ENCODE data around the gene VMA21. TPM values are rescaled to one million over a fixed set of nuclear protein-coding genes. Genes with fewer than 3 reads are reported as not detected.

Gene VMA21
- 10 to 100 TPM; 21.2 to 25.2 TPM for total RNA-seq

DNA sequence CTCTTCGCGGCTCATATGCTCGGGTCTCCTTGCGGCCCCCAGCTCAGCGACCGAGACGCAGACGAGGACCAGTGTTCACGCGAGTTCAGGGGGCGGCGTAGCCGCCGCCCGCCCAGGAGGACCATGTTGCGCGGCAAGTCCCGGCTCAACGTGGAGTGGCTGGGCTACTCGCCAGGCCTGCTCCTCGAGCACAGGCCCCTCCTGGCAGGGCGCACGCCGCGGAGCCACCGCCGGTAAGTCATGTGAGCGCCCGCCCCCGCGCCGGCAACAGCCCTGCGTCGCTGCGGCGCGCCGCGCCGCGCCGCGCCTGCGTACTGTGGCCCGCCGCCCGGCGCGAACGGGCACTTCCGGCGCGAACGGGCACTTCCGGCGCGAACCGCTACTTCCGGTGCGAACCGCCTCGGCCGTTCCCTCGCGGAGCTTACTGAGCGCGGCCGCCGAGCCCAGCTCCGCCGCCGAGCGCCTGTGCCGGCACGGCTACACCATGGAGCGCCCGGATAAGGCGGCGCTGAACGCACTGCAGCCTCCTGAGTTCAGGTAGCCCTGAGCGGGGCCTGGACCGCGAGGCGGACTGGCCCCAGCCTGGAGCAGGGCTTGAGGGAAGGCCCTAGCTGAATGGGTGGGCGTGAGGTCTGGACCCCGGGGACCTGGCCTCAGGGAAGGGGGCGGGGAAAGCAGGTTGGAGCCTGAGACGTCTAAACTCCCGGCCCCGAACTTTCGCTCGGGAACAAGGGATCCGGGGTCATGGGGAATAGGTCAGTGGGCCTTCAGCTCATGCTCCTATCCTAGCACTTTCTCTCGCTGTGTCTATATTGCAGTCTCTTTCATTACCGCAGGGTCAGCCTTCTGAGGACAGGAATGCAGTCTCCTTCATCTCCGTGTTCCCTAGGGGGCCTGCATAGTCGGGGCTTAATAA lies at the start of gene VMA21:
Gene VMA21 (plus strand): TSS at position 382 of the 916 bp plus-strand sequence. CDS start 103 bp downstream, at position 485.
- H3K27ac Mint-ChIP-seq, result peak within 1 kb of the TSS; percentile 91 to 93
- no peaks in the 10 kb centered on the region for H3K27me3 Mint-ChIP-seq
- DNase-seq (ENCODE audit: low spot score) (peak; percentile 87), ATAC-seq (peak; percentile 93)
- H3K9me3 Mint-ChIP-seq, result no peaks in the 10 kb centered on the region
- peaks cover 38% of the 10 kb centered on the region in 2 donors for H3K4me1 Mint-ChIP-seq (ENCODE audit: low read depth in 2 of 2)
- peak within 1 kb of the TSS; percentile 94 for H3K4me3 Mint-ChIP-seq
- H3K36me3 Mint-ChIP-seq, result no peaks in the 10 kb centered on the region

- no peak overlapping the region for H3K4me3 Mint-ChIP-seq
- ATAC-seq (no peak), DNase-seq (ENCODE audit: low spot score) (no peak)
- H3K27ac Mint-ChIP-seq, result no peak overlapping the region
- no peaks in the 10 kb centered on the region for H3K36me3 Mint-ChIP-seq
- H3K9me3 Mint-ChIP-seq, result no peaks in the 10 kb centered on the region
- peaks cover 0 to 4% of the 10 kb centered on the region in 2 donors for H3K4me1 Mint-ChIP-seq (ENCODE audit: low read depth in 2 of 2)
- H3K27me3 Mint-ChIP-seq, result peaks cover 14 to 36% of the 10 kb centered on the region in 2 donors
These were observed 37.7 kb upstream of the VMA21 start for GRCh38 chrX:151359341-151359740.

DNA sequence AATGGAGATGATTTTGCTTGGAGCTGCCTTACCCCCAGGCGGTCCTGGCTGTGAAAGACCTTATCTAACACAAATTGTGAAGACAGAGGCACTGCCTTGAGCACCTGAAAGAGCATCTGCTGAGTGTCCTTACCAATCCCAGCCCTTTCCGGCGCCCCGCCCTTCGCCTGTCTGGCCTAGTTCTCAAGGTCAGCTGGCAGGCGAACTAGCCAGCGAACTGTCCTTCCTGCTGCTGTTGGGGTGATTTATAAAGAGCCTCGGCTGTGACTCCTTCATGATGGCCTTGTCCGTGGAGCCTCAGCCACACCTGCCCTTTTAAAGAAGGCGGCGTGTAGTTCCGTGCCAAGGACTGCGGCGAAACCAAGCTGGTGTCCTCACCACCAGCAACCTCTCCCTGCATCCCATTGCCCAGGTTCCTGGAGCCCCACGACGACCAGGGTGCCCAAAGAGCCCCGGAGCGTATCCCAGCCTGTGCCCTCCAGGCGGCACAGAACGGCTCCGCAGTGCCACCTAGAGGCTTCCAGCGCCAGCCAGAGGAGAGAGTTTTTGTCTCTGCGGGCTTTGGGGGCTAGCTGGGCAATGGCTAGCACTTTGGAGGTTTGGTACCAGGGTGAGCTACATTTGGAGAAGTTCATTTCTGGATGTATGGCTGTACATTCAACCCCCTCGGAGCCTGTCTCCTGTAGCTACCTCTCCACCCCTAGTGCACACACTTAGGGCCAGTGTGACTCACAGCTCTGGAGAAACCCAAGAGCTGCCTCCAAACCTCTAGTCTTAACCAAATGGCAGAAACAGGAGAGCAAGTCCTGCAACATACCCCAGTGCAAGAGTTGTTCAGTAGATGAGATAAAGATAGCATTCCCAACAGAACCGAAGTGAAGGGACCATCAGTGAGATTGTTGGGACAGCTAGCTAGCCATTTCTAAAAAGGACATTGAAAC lies 36.8 kb upstream of the VMA21 start:
- ATAC-seq (peak; percentile 53 to 74), DNase-seq (ENCODE audit: low spot score) (no peak)
- Mint-ChIP-seq H3K27me3 (peaks cover 10 to 32% of the 10 kb centered on the region in 2 donors), H3K27ac (no peak overlapping the region), H3K36me3 (no peaks in the 10 kb centered on the region), H3K4me3 (no peak overlapping the region), H3K9me3 (no peaks in the 10 kb centered on the region), H3K4me1 (ENCODE audit: low read depth in 2 of 2) (peaks cover 0 to 4% of the 10 kb centered on the region in 2 donors)

GRCh38 chrX:151363316-151363715 lies 33.7 kb upstream of the VMA21 start:
- Mint-ChIP-seq H3K4me3 (no peak overlapping the region), H3K36me3 (peaks cover 5% of the 10 kb centered on the region), H3K4me1 (ENCODE audit: low read depth in 2 of 2) (peaks cover 0 to 4% of the 10 kb centered on the region in 2 donors), H3K27me3 (peaks cover 9 to 28% of the 10 kb centered on the region in 2 donors), H3K27ac (no peak overlapping the region), H3K9me3 (no peaks in the 10 kb centered on the region)
- DNase-seq (ENCODE audit: low spot score), result no peak
- ATAC-seq, result no peak

DNA sequence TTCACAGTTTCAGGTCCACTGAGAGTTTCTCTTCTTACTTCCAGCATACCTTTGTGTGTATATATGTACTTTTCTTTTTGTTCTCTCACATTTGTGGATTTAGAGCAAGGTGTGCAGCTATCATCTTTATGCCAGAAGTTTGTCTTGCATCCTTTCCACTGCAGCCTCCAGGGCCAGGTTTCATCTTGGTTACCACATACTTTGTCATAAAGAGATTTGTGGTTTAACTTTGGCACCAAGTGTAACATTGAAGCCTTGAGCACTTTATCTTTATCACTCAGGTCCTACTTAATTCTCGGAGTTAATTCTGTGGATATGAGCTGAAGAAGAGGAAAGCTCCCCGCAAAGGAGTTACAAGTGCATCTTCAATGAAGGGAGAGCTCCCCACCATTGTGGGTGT lies 31.4 kb upstream of the VMA21 start:
- Mint-ChIP-seq H3K36me3 (peaks cover 10% of the 10 kb centered on the region), H3K27ac (no peak overlapping the region), H3K9me3 (no peaks in the 10 kb centered on the region), H3K4me1 (ENCODE audit: low read depth in 2 of 2) (peaks cover 0 to 4% of the 10 kb centered on the region in 2 donors), H3K4me3 (no peak overlapping the region), H3K27me3 (peaks cover 17 to 25% of the 10 kb centered on the region in 2 donors)
- no peak for DNase-seq (ENCODE audit: low spot score)
- ATAC-seq, result peak in 1 of 2 donors; percentile 54

DNA sequence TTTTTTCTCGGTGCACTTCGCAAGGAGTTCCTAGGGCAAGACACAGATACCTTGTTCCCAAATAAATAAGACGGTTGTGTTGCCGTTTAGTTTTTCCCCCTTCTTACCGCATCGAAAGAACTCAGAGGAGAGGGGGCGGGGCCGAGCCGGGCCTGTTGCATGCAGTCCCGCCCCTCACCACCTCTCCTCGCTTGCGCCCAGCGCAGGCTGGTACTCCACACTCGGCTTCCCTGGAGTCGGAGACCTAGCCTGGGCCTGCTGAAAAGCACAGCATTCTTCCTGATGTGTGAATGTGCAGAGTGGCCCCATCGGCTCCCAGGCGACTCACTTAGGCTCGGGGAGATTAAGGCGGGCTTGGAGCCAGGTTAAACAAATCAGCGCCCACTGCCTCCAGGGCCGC lies 26.1 kb upstream of the VMA21 start:
- Mint-ChIP-seq H3K4me1 (ENCODE audit: low read depth in 2 of 2) (no peaks in the 10 kb centered on the region), H3K27me3 (peaks cover 17 to 25% of the 10 kb centered on the region in 2 donors), H3K9me3 (no peaks in the 10 kb centered on the region), H3K27ac (no peak overlapping the region), H3K4me3 (no peak overlapping the region), H3K36me3 (peaks cover 10% of the 10 kb centered on the region)
- no peak for ATAC-seq
- DNase-seq (ENCODE audit: low spot score), result no peak

GRCh38 chrX:151384807-151385206 lies 12.2 kb upstream of the VMA21 start:
- Mint-ChIP-seq H3K9me3 (no peaks in the 10 kb centered on the region), H3K4me3 (no peak overlapping the region), H3K36me3 (no peaks in the 10 kb centered on the region), H3K27me3 (peaks cover 0 to 9% of the 10 kb centered on the region in 2 donors), H3K27ac (no peak overlapping the region), H3K4me1 (ENCODE audit: low read depth in 2 of 2) (peaks cover 0 to 7% of the 10 kb centered on the region in 2 donors)
- no peak for ATAC-seq
- no peak for DNase-seq (ENCODE audit: low spot score)

DNA sequence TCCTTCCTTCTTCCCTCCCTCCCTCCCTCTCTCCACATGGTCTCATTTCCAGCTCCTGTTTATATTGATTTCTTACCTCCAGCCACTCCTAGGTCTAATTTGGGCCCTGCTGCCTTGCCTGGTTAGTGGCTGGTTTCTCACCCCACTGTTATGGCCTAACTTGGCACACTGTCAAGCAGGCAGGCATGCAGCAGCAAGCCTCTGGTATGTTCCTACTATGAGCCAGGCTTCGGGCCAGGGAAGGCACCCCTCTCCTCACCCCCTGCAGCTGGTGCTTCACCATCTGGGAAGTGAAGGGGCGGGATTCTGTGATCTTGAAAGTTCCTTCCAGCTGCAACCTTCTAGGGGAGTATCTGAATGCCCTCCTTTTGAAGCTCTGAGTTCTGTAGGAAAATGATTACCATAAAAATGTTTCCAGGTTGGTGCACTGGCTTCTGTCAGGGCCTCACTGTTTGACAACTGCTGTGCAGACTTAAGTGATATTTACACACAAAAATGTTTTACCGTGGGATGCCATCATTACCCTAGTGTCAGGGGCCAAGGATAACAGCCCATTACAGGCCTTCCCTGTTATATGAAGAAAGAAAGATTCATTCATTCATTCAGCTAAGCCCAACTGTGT lies 10.1 kb upstream of the VMA21 start:
- DNase-seq (ENCODE audit: low spot score), result no peak
- Mint-ChIP-seq H3K9me3 (no peaks in the 10 kb centered on the region), H3K36me3 (no peaks in the 10 kb centered on the region), H3K4me1 (ENCODE audit: low read depth in 2 of 2) (peaks cover 0 to 4% of the 10 kb centered on the region in 2 donors), H3K27me3 (peaks cover 0 to 6% of the 10 kb centered on the region in 2 donors), H3K27ac (no peak overlapping the region), H3K4me3 (no peak overlapping the region)
- ATAC-seq, result no peak

- Mint-ChIP-seq H3K27ac (no peak overlapping the region), H3K36me3 (no peaks in the 10 kb centered on the region), H3K4me1 (ENCODE audit: low read depth in 2 of 2) (peaks cover 8 to 20% of the 10 kb centered on the region in 2 donors), H3K9me3 (no peaks in the 10 kb centered on the region), H3K4me3 (no peak overlapping the region), H3K27me3 (no peaks in the 10 kb centered on the region)
- ATAC-seq (no peak), DNase-seq (ENCODE audit: low spot score) (no peak)
These were observed 5.3 kb upstream of the VMA21 start for GRCh38 chrX:151391722-151392121.

- ATAC-seq, result peak in 1 of 2 donors; percentile 54
- H3K4me3 Mint-ChIP-seq, result no peak overlapping the region
- peak overlapping the region; percentile 60 to 68 for H3K27ac Mint-ChIP-seq
- no peak for DNase-seq (ENCODE audit: low spot score)
- peaks cover 12 to 26% of the 10 kb centered on the region in 2 donors for H3K4me1 Mint-ChIP-seq (ENCODE audit: low read depth in 2 of 2)
- no peaks in the 10 kb centered on the region for H3K36me3 Mint-ChIP-seq
- H3K9me3 Mint-ChIP-seq, result no peaks in the 10 kb centered on the region
- H3K27me3 Mint-ChIP-seq, result no peaks in the 10 kb centered on the region
These were observed 3.5 kb upstream of the VMA21 start for GRCh38 chrX:151393514-151393913.

DNA sequence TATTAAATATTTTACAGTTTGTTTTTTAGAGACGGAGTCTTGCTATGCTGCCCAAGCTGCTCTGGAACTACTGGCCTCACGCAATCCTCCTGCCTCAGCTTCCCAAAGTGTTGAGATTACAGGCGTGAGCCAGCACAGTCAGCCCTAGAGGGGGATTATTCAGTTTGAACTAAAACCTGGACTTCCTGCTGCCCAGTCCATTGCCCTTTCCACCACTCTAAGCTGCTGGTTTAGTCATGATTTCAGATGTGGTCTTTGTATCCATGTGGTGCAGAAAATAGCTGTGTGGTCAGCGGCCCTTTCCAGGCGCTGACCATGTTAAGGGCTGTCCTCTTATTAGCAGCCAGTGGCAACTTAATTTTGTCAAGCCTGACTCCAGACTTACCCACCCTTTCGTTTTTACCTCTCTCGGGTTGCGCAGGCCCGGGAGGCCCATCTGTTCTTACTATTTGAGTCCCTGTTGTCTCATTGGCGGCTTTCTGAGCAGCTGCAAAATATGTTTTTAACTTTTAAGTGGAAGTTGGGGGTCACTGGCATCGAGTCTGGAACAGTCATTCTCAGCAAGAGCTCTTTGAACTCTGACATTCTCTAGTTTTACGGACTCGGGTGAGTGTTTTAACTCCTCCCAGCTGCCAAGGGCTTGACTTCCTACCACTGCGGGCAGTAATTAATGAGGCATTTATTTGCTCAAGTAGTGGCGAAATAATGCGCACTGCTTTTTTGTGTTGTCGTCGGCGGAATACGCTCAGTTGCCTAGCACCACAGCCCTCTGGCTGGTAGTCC lies 773 bp upstream of the VMA21 start:
- DNase-seq (ENCODE audit: low spot score) (no peak), ATAC-seq (peak; percentile 32 to 33)
- peak overlapping the region; percentile 91 to 93 for H3K27ac Mint-ChIP-seq
- no peaks in the 10 kb centered on the region for H3K27me3 Mint-ChIP-seq
- no peaks in the 10 kb centered on the region for H3K36me3 Mint-ChIP-seq
- peak overlapping the region; percentile 81 for H3K4me3 Mint-ChIP-seq
- H3K4me1 Mint-ChIP-seq (ENCODE audit: low read depth in 2 of 2), result peaks cover 36 to 40% of the 10 kb centered on the region in 2 donors
- H3K9me3 Mint-ChIP-seq, result no peaks in the 10 kb centered on the region

GRCh38 chrX:151397741-151398070 lies 700 bp downstream of the VMA21 start:
- H3K4me1 Mint-ChIP-seq (ENCODE audit: low read depth in 2 of 2), result peaks cover 34 to 35% of the 10 kb centered on the region in 2 donors
- H3K27me3 Mint-ChIP-seq, result no peaks in the 10 kb centered on the region
- peak overlapping the region; percentile 94 for H3K4me3 Mint-ChIP-seq
- DNase-seq (ENCODE audit: low spot score), result no peak
- no peaks in the 10 kb centered on the region for H3K36me3 Mint-ChIP-seq
- ATAC-seq, result peak in 1 of 2 donors; percentile 0
- H3K27ac Mint-ChIP-seq, result peak overlapping the region; percentile 77 to 93
- H3K9me3 Mint-ChIP-seq, result no peaks in the 10 kb centered on the region

- no peak for ATAC-seq
- Mint-ChIP-seq H3K27ac (peak overlapping the region; percentile 77 to 93), H3K9me3 (no peaks in the 10 kb centered on the region), H3K4me3 (peak overlapping the region; percentile 94), H3K36me3 (peaks cover 2% of the 10 kb centered on the region), H3K4me1 (ENCODE audit: low read depth in 2 of 2) (peaks cover 34% of the 10 kb centered on the region in 2 donors), H3K27me3 (no peaks in the 10 kb centered on the region)
- DNase-seq (ENCODE audit: low spot score), result no peak
These were observed 1.3 kb downstream of the VMA21 start for GRCh38 chrX:151398346-151398745.
